Endothelial cell of umbilical vein (primary cell): ENCODE data around the gene CREB3L2. TPM values are rescaled to one million over a fixed set of nuclear protein-coding genes. Genes with fewer than 3 reads are reported as not detected.

Experiments
- BruUV-seq: library from RNA; stranded (reverse); fragments of 400-500 nt; replicated peaks from 2 replicates; lab custom pipeline; 2021; lab: Mats Ljungman, UMichigan
- CTCF ChIA-PET: fragments of 300-600, 350-600 bp; sonication (Branson Sonifier 250); formaldehyde crosslinking; loops from one replicate; lab custom pipeline; 2021; ENCODE audit warnings: antibody characterized with exemption, inconsistent platforms; lab: Charles Lee
- POLR2A ChIA-PET: fragments of 300-600, 350-600 bp; sonication (Branson Sonifier 250); formaldehyde crosslinking; loops from one replicate; lab custom pipeline; 2021; ENCODE audit warnings: antibody characterized with exemption, inconsistent platforms; lab: Charles Lee
- DNase-seq: peaks from one replicate; pipeline ENCODE4 v3.0.0-alpha.2; 2011; ENCODE audit warnings: low read depth, low spot score
- FAIRE-seq: peaks from 2 replicates; lab custom pipeline; 2011; peaks lifted over from hg19 to GRCh38; lab: Jason Lieb, UNC
- H2AFZ ChIP-seq: 2 replicates; pipeline ENCODE4 v1.6.0; 2012; ENCODE audit warnings: low read depth, low read length, control low read depth, inconsistent platforms
- H3K27ac ChIP-seq: 2 replicates; pipeline ENCODE4 v1.5.1; 2011; ENCODE audit warnings: low read depth, mild to moderate bottlenecking, control low read depth, low read length, moderate library complexity; ENCODE audit not compliant: insufficient read depth
- H3K27me3 ChIP-seq, 2 experiments: 2 replicates each; pipeline versions ENCODE4 v1.6.0 to v1.6.1; 2011; ENCODE audit warnings: low read length in 2 of 2, mixed read lengths in 1 of 2; ENCODE audit not compliant: control insufficient read depth in 2 of 2, insufficient read depth in 2 of 2
- H3K36me3 ChIP-seq, 2 experiments: 2 replicates in 1 of 2; 3 replicates in 1 of 2; pipeline ENCODE4 v1.5.1; 2011; ENCODE audit warnings: low read length in 2 of 2, mild to moderate bottlenecking in 1 of 2, moderate library complexity in 1 of 2; ENCODE audit not compliant: control insufficient read depth in 2 of 2, insufficient read depth in 2 of 2; ENCODE audit errors: extremely low read depth in 1 of 2
- H3K4me1 ChIP-seq: 3 replicates; pipeline ENCODE4 v1.5.1; 2011; ENCODE audit warnings: mild to moderate bottlenecking, low read length; ENCODE audit not compliant: control insufficient read depth, insufficient read depth; ENCODE audit errors: extremely low read depth
- H3K4me2 ChIP-seq: 2 replicates; pipeline ENCODE4 v1.6.1; 2011; ENCODE audit warnings: low read length, control low read depth, mixed read lengths; ENCODE audit not compliant: insufficient read depth
- H3K4me3 ChIP-seq, 3 experiments: fragments of 200-600 bp in 1 of 3; sonication (generic), shearing (Covaris generic) in 1 of 3; replicated peaks in 1 of 3; 2 replicates each; pipeline ENCODE4 v1.5.1; 2011 to 2016; ENCODE audit warnings: control low read depth in 3 of 3, low read length in 3 of 3, mild to moderate bottlenecking in 2 of 3, inconsistent platforms in 1 of 3, low read depth in 1 of 3, moderate library complexity in 1 of 3; ENCODE audit not compliant: insufficient read depth in 1 of 3
- H3K79me2 ChIP-seq: 2 replicates; pipeline ENCODE4 v1.6.0; 2012; ENCODE audit warnings: low read length, inconsistent platforms; ENCODE audit not compliant: control insufficient read depth, insufficient read depth
- H3K9ac ChIP-seq: replicated peaks from 2 replicates; pipeline ENCODE3; 2011; ENCODE audit warnings: low read length, control low read depth; ENCODE audit not compliant: insufficient read depth; ENCODE audit errors: extremely low read depth
- H3K9me1 ChIP-seq: replicated peaks from 3 replicates; pipeline ENCODE4 v1.6.0; 2011; ENCODE audit warnings: mild to moderate bottlenecking, low read length; ENCODE audit not compliant: control insufficient read depth, insufficient read depth; ENCODE audit errors: extremely low read depth
- H3K9me3 ChIP-seq: replicated peaks from 2 replicates; pipeline ENCODE4 v1.5.1; 2012; ENCODE audit warnings: low read length, inconsistent platforms; ENCODE audit not compliant: control insufficient read depth, insufficient read depth
- H4K20me1 ChIP-seq: replicated peaks from 2 replicates; pipeline ENCODE3; 2011; ENCODE audit warnings: mild to moderate bottlenecking, low read length; ENCODE audit not compliant: control insufficient read depth, insufficient read depth; ENCODE audit errors: extremely low read depth
- EZH2 ChIP-seq: IDR thresholded peaks from 2 replicates; pipeline ENCODE4 v1.6.1; 2012; ENCODE audit warnings: borderline replicate concordance, low read depth, mild to moderate bottlenecking, moderate library complexity, low read length, inconsistent platforms; ENCODE audit not compliant: severe bottlenecking
- FOS ChIP-seq: IDR thresholded peaks from 2 replicates; pipeline ENCODE4 v1.6.1; 2011; ENCODE audit warnings: mild to moderate bottlenecking, low read length, moderate library complexity, borderline replicate concordance; ENCODE audit not compliant: insufficient read depth
- GATA2 ChIP-seq: IDR thresholded peaks from 2 replicates; pipeline ENCODE4 v1.7.0; 2011; ENCODE audit warnings: low read depth, mild to moderate bottlenecking, moderate library complexity, mixed read lengths, low read length; ENCODE audit not compliant: insufficient read length, insufficient read depth
- JUN ChIP-seq: IDR thresholded peaks from 2 replicates; pipeline ENCODE4 v1.6.1; 2011; ENCODE audit warnings: borderline replicate concordance, low read depth; ENCODE audit not compliant: insufficient read length, insufficient read depth
- MYC ChIP-seq: IDR thresholded peaks from one replicate; pipeline ENCODE4 v1.6.1; 2011; ENCODE audit warnings: mild to moderate bottlenecking, low read depth, low read length
- POLR2A ChIP-seq: IDR thresholded peaks from 2 replicates; pipeline ENCODE4 v1.6.1; 2012; ENCODE audit warnings: low read depth, mild to moderate bottlenecking, control low read depth, low read length
- POLR2AphosphoS5 ChIP-seq: IDR thresholded peaks from 2 replicates; pipeline ENCODE4 v1.6.1; 2012; ENCODE audit warnings: low read depth, mild to moderate bottlenecking, control low read depth, low read length, moderate library complexity; ENCODE audit not compliant: insufficient read depth
- dilution Hi-C: fragments of 300-500 bp; cut with MboI; formaldehyde crosslinking; loops from one replicate; pipeline ENCODE4 v1.15.0; 2019; ENCODE audit warnings: low sequenced_read_pairs; ENCODE audit not compliant: extremely low pct_ligation_motif_present
- intact Hi-C: fragments of 100-400 bp; cut with micrococcal nuclease; formaldehyde crosslinking; loops from one replicate; pipeline ENCODE4 v1.10.0; 2022
- polyA plus RNA-seq, 4 experiments: library from polyadenylated mRNA; depleted of rRNA in 3 of 4; stranded (reverse) in 3 of 4; unstranded in 1 of 4; fragments of >200 nt; gene quantifications; 2 replicates each; pipeline versions ENCODE4 v1.2.1 to v1.2.3, GENCODE V29; 2011 to 2012; ENCODE audit warnings: missing spikeins in 1 of 4
- total RNA-seq: library from RNA; stranded (reverse); gene quantifications from 2 replicates; pipeline ENCODE4 v1.2.3, GENCODE V29; 2021
- TF ChIP-seq, protein P1 (sequence below), 2 donors: IDR thresholded peaks; 1 replicate in 1 of 2; 2 replicates in 1 of 2; pipeline ENCODE4 v1.5.1; 2011; ENCODE audit warnings: low read length in 2 of 2, mild to moderate bottlenecking in 2 of 2, moderate library complexity in 2 of 2, control low read depth in 1 of 2, inconsistent platforms in 1 of 2, low read depth in 1 of 2; ENCODE audit not compliant: insufficient read depth in 1 of 2; ENCODE audit errors: extremely low read depth in 1 of 2
- TF ChIP-seq, protein P2 (sequence below): IDR thresholded peaks from 2 replicates; pipeline ENCODE4 v1.6.1; 2011; ENCODE audit not compliant: insufficient read depth, insufficient read length

The CREB3L2 gene
- total and polyA plus RNA-seq, 2 donors (not counting 3 experiments of a cell fraction or from before 2014, with no cell fraction given) = 32.1 to 93.4 TPM

DNA sequence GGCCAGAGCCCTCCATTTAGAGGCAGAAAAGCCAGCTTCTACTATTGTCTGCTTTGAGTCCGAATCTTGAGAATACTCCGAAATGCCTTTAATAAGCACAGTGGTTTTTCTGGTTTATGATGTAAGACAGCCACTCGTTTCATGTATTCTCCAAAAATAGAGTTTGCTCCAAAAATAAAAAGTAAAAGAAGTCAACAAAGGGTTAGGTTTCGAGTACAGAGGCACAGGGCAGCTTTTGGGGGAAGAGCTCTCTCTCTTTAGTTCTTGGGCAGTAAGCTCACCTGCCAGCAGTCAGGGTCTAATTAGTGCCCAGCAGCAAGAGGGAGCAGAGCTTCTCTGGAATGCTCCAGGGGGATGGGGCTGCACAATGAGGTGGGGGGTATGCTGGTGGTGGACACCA, 20.2 kb downstream of the CREB3L2 start:
- H3K9me3 ChIP-seq = no peaks in the 10 kb centered on the region
- H3K4me3 ChIP-seq = no peak overlapping the region
- H3K79me2 ChIP-seq = peaks cover 79% of the 10 kb centered on the region
- H4K20me1 ChIP-seq = no peaks in the 10 kb centered on the region
- BruUV-seq = no TSS peak
- H3K36me3 ChIP-seq = no peaks in the 10 kb centered on the region
- H3K9me1 ChIP-seq = no peaks in the 10 kb centered on the region
- no peaks in the 10 kb centered on the region for H3K27me3 ChIP-seq
- H3K27ac ChIP-seq = peak overlapping the region; percentile 32
- TF ChIP-seq, protein P1, sequence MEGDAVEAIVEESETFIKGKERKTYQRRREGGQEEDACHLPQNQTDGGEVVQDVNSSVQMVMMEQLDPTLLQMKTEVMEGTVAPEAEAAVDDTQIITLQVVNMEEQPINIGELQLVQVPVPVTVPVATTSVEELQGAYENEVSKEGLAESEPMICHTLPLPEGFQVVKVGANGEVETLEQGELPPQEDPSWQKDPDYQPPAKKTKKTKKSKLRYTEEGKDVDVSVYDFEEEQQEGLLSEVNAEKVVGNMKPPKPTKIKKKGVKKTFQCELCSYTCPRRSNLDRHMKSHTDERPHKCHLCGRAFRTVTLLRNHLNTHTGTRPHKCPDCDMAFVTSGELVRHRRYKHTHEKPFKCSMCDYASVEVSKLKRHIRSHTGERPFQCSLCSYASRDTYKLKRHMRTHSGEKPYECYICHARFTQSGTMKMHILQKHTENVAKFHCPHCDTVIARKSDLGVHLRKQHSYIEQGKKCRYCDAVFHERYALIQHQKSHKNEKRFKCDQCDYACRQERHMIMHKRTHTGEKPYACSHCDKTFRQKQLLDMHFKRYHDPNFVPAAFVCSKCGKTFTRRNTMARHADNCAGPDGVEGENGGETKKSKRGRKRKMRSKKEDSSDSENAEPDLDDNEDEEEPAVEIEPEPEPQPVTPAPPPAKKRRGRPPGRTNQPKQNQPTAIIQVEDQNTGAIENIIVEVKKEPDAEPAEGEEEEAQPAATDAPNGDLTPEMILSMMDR (IDR thresholded peaks at IDR 0.05; ENCODE audit: extremely low read depth in 1 of 2, insufficient read depth in 1 of 2, low read depth in 1 of 2, low read length in 2 of 2) = no peak
- intact Hi-C loops = no loop called here
- FAIRE-seq (no peak), DNase-seq (no peak)
- dilution Hi-C loops = no loop called here
- ChIA-PET POLR2A (no interaction called here), CTCF (interaction anchor here (0.9 to 1.8 kb wide), 4 partner anchors 9 to 27 kb away, joined by 3 to 7 read pairs (median 3); partner anchors contain the start of gene CREB3L2)
- no peak overlapping the region for H2AFZ ChIP-seq
- H3K9ac ChIP-seq = peak overlapping the region; percentile 6
- peaks cover 61% of the 10 kb centered on the region for H3K4me1 ChIP-seq
- H3K4me2 ChIP-seq = peak overlapping the region; percentile 12

DNA sequence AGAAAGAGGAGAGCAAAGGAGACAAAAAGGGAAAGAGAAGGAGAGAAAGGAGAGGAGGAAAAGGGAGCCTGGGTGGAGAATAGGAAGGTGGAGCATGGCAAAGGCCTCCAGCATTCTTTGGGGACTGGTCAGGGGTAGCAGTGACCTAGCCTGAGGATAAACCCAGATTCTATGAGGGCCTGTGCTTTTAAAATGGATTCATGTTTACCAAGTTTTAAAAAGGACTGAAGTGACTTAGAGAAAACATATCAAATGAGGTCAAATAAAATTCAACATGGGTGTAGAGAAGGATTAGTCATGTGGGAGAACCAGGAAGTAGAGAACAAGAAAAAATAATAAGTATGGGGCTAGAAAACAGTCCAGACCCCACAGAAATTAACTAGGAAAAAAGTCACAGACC, 20.7 kb downstream of the CREB3L2 start:
- no peak for FAIRE-seq
- ChIA-PET POLR2A (no interaction called here), CTCF (interaction anchor here (0.9 to 1.8 kb wide), 4 partner anchors 9 to 28 kb away, joined by 3 to 7 read pairs (median 3); partner anchors contain the start of gene CREB3L2)
- no peaks in the 10 kb centered on the region for H4K20me1 ChIP-seq
- intact Hi-C loops (no loop called here), dilution Hi-C loops (no loop called here)
- no peaks in the 10 kb centered on the region for H3K27me3 ChIP-seq
- peaks cover 56% of the 10 kb centered on the region for H3K4me1 ChIP-seq
- no peaks in the 10 kb centered on the region for H3K9me3 ChIP-seq
- H3K27ac ChIP-seq = peak overlapping the region; percentile 32
- H3K4me2 ChIP-seq = peak overlapping the region; percentile 12
- H2AFZ ChIP-seq = no peak overlapping the region
- BruUV-seq = no TSS peak
- H3K4me3 ChIP-seq = no peak overlapping the region
- H3K9ac ChIP-seq = peak overlapping the region; percentile 6
- no peak for DNase-seq
- H3K79me2 ChIP-seq = peaks cover 78% of the 10 kb centered on the region
- H3K9me1 ChIP-seq = no peaks in the 10 kb centered on the region
- H3K36me3 ChIP-seq = no peaks in the 10 kb centered on the region
- TF ChIP-seq GATA2 (no peak), POLR2A (no peak), JUN (no peak), FOS (no peak), MYC (no peak), POLR2AphosphoS5 (no peak), EZH2 (no peak)
- TF ChIP-seq, protein P1 (IDR thresholded peaks at IDR 0.05; ENCODE audit: extremely low read depth in 1 of 2, insufficient read depth in 1 of 2, low read depth in 1 of 2, low read length in 2 of 2) = no peak
- TF ChIP-seq, protein P2, sequence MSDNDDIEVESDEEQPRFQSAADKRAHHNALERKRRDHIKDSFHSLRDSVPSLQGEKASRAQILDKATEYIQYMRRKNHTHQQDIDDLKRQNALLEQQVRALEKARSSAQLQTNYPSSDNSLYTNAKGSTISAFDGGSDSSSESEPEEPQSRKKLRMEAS = no peak
